Measurements from ENCODE around the gene SP2. TPM values are rescaled to one million over a fixed set of nuclear protein-coding genes. Genes with fewer than 3 reads are reported as not detected.

Gene SP2
- total and polyA plus RNA-seq, 2 of the 8 experiments (the other 6 are each of a cell fraction or from before 2014, with no cell fraction given) = 5.6 to 13.8 TPM

DNA sequence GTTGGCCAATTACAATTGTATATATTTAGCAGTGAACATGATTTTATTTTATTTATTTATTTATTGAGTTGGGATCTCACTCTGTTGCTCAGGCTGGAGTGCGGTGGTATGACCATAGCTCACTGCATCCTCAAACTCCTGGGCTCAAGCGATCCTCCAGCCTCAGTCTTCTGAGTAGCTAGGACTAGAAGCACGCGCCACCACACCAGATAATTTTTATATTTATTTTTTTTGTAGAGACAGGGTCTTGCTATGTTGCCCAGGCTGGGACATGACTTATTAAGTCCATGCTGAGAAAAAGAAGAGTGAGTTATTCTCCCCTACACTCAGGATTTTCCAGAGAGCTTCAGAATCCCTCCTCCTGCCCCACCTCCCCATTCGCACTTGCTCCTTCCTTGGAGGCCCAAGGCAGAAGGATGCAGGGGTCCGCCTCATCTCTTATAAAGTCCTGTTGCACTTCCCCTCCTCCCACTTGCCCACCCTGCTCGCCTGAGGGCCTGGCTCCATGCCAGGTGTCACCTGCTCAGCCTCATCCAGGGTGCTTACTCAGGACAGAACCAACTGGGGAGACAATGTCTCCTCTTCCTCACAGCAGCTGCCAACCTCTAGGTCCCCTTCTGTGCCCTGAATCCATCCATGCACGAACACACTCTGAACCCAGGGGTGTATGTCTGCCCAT is 16.1 kb upstream of the SP2 start (continued):
- TF ChIP-seq CHD1 (IDR thresholded peaks at IDR 0.05; ENCODE audit: low read depth, low read length) (no peak), SAP30 (IDR thresholded peaks at IDR 0.05; ENCODE audit: insufficient read depth, insufficient replicate concordance, low read length) (no peak), ZNF274 (IDR thresholded peaks at IDR 0.05; ENCODE audit: borderline replicate concordance, extremely low read depth, low read length) (no peak), GABPA (IDR thresholded peaks at IDR 0.05; ENCODE audit: borderline replicate concordance, insufficient read depth, low read length) (no peak), NRF1 (IDR thresholded peaks at IDR 0.05; ENCODE audit: low read depth, low read length) (no peak), TAF7 (optimal IDR thresholded peaks at IDR 0.05; ENCODE audit: borderline replicate concordance, low read depth, low read length) (no peak)
